Osteoblast (primary cell): ENCODE measurements around the gene ADAM29. TPM values are rescaled to one million over a fixed set of nuclear protein-coding genes. Genes with fewer than 3 reads are reported as not detected.

Experiments
- DNase-seq: peaks from one replicate; pipeline ENCODE4 v3.0.0; 2011; ENCODE audit warnings: low spot score, mixed read lengths; ENCODE audit not compliant: insufficient read length; ENCODE audit errors: missing footprints
- H2AFZ ChIP-seq: 2 replicates; pipeline ENCODE4 v1.6.0; 2011; ENCODE audit warnings: mild to moderate bottlenecking, low read length
- H3K27ac ChIP-seq: 2 replicates; pipeline ENCODE4 v1.5.1; 2011; ENCODE audit warnings: mild to moderate bottlenecking, low read depth, low read length, moderate library complexity
- H3K27me3 ChIP-seq: 2 replicates; pipeline ENCODE4 v1.6.0; 2012; ENCODE audit warnings: mild to moderate bottlenecking, control low read depth, inconsistent platforms, low read length, moderate library complexity; ENCODE audit not compliant: insufficient read depth
- H3K36me3 ChIP-seq: 2 replicates; pipeline ENCODE4 v1.5.1; 2011; ENCODE audit warnings: mild to moderate bottlenecking, low read length, control low read depth, moderate library complexity; ENCODE audit not compliant: insufficient read depth
- H3K4me1 ChIP-seq: 2 replicates; pipeline ENCODE4 v1.5.1; 2011; ENCODE audit warnings: mild to moderate bottlenecking, low read length, control low read depth, moderate library complexity; ENCODE audit not compliant: insufficient read depth
- H3K4me2 ChIP-seq: 2 replicates; pipeline ENCODE4 v1.6.0; 2011; ENCODE audit warnings: mild to moderate bottlenecking, low read length; ENCODE audit not compliant: insufficient read depth
- H3K4me3 ChIP-seq: fragments of 200-600 bp; sonication (generic); 3 replicates; pipeline ENCODE4 v1.5.1; 2012; ENCODE audit warnings: mild to moderate bottlenecking, low read length, inconsistent platforms; ENCODE audit not compliant: insufficient read depth
- H3K79me2 ChIP-seq: 2 replicates; pipeline ENCODE4 v1.6.0; 2012; ENCODE audit warnings: mild to moderate bottlenecking, low read length, control low read depth, inconsistent platforms; ENCODE audit not compliant: insufficient read depth
- H3K9me3 ChIP-seq: 2 replicates; pipeline ENCODE4 v1.5.1; 2011; ENCODE audit warnings: low read depth, low read length, control low read depth
- H4K20me1 ChIP-seq: 2 replicates; pipeline ENCODE4 v1.6.0; 2012; ENCODE audit warnings: mild to moderate bottlenecking, low read length, control low read depth; ENCODE audit not compliant: insufficient read depth
- CTCF ChIP-seq: IDR thresholded peaks from 2 replicates; pipeline ENCODE4 v1.5.1; 2011; ENCODE audit warnings: mild to moderate bottlenecking, low read depth, low read length, moderate library complexity; ENCODE audit errors: extremely low read depth
- total RNA-seq: library from RNA; depleted of rRNA; stranded (reverse); fragments of >200 nt; gene quantifications from 2 replicates; pipeline ENCODE4 v1.2.3, GENCODE V29; 2012

Gene ADAM29
- total RNA-seq, 1 donor, result not detected

- H2AFZ ChIP-seq, result no peak overlapping the region
- H4K20me1 ChIP-seq, result no peaks in the 10 kb centered on the region
- H3K27me3 ChIP-seq, result no peaks in the 10 kb centered on the region
- no peak overlapping the region for H3K4me3 ChIP-seq
- TF ChIP-seq CTCF, result no peak
- DNase-seq, result no peak
- no peaks in the 10 kb centered on the region for H3K9me3 ChIP-seq
- H3K79me2 ChIP-seq, result no peaks in the 10 kb centered on the region
- no peak overlapping the region for H3K27ac ChIP-seq
- no peaks in the 10 kb centered on the region for H3K36me3 ChIP-seq
- H3K4me2 ChIP-seq, result no peak overlapping the region
- no peaks in the 10 kb centered on the region for H3K4me1 ChIP-seq
These were observed 10.7 kb upstream of the ADAM29 start for GRCh38 chr4:174907508-174907907.

GRCh38 chr4:174910271-174910670 lies 7.9 kb upstream of the ADAM29 start:
- Histone ChIP-seq H4K20me1 (no peaks in the 10 kb centered on the region), H3K9me3 (no peaks in the 10 kb centered on the region), H3K36me3 (no peaks in the 10 kb centered on the region), H3K27ac (no peak overlapping the region), H3K4me1 (no peaks in the 10 kb centered on the region), H3K4me2 (no peak overlapping the region), H3K27me3 (no peaks in the 10 kb centered on the region), H3K79me2 (no peaks in the 10 kb centered on the region), H3K4me3 (no peak overlapping the region), H2AFZ (no peak overlapping the region)
- no peak for TF ChIP-seq CTCF
- no peak for DNase-seq

- Histone ChIP-seq H3K79me2 (no peaks in the 10 kb centered on the region), H3K27ac (no peak overlapping the region), H3K4me3 (no peak overlapping the region), H3K9me3 (no peaks in the 10 kb centered on the region), H3K36me3 (no peaks in the 10 kb centered on the region), H3K4me1 (no peaks in the 10 kb centered on the region), H2AFZ (no peak overlapping the region), H4K20me1 (no peaks in the 10 kb centered on the region), H3K27me3 (no peaks in the 10 kb centered on the region), H3K4me2 (no peak overlapping the region)
- no peak for DNase-seq
- TF ChIP-seq CTCF, result no peak
These were observed 5.1 kb upstream of the ADAM29 start for GRCh38 chr4:174912919-174913543.

GRCh38 chr4:174919886-174920423 lies 1.8 kb downstream of the ADAM29 start:
- no peak overlapping the region for H3K4me2 ChIP-seq
- H3K9me3 ChIP-seq, result no peaks in the 10 kb centered on the region
- no peak overlapping the region for H3K27ac ChIP-seq
- DNase-seq, result no peak
- H4K20me1 ChIP-seq, result no peaks in the 10 kb centered on the region
- no peaks in the 10 kb centered on the region for H3K4me1 ChIP-seq
- no peaks in the 10 kb centered on the region for H3K27me3 ChIP-seq
- no peaks in the 10 kb centered on the region for H3K79me2 ChIP-seq
- H3K4me3 ChIP-seq, result no peak overlapping the region
- H2AFZ ChIP-seq, result no peak overlapping the region
- no peaks in the 10 kb centered on the region for H3K36me3 ChIP-seq
- no peak for TF ChIP-seq CTCF
